GM19467 (cell line): ENCODE data around the gene PDZD2.
"Not testable (repeated sequence)": the region's sequence is repeated elsewhere in the genome, so short reads cannot be mapped to it uniquely, and the experiment has no call there.

ENCODE experiments used
- ATAC-seq: cut with Tn5 transposase; IDR thresholded peaks from one replicate; pipeline ENCODE4 v1.9.1; 2021; ENCODE audit warnings: mild to moderate bottlenecking, moderate library complexity; ENCODE audit not compliant: unreplicated experiment

PDZD2 gene

DNA sequence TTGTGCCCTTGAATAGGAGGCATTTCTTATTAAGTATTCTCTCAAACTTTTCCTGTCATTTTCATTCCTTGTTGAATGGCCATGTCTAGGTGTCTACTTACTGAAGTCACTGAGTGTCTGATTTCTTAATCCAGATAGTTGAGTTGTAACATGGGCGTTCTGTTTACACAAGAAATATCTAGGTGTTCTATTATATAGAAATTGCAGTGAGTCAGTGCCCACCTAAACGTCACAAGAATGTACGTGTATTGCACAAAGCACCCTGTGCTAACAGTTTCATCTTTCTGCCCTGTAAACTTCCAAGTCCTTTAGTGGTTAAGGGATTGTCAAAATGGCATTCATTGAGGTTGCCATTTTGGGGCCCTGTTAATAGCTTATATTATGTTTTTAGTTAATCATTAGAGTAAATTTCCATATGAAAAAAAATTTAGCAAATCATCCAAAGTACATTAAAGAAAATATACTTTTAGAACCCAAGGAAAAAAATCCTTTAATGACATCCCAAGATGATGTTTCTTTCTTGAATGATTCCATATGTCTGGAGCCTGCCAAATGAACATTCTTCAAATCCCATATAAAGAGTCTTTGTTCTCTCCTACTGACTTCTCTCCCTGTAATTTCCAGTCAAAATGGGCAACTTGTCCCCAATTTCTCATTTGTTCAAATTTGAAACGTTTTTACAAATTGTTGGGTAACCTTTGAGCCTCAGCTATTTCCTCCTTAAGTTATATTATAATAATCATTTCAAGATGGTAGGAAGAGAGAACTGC lies 421.0 kb downstream of the PDZD2 start:
- no peak for ATAC-seq

DNA sequence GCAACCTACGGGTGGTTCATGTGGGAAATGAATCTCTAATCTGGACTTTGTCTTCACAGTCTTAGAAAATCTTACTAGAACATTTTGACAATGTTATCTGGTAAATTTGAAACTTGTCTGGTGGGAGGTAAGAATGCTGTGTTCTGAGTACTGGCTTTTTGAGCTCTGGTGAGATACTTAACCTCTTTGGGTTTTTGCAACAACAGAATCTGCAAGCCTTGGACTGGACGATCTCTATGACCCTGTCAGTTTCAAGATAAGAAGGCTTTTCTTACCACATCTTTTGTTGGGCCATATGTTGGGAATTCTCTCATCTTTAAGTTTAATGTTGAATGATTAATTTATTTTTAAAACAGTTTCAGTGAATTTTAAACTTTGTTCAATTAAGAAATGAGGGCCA lies 422.3 kb downstream of the PDZD2 start:
- ATAC-seq: no peak

DNA sequence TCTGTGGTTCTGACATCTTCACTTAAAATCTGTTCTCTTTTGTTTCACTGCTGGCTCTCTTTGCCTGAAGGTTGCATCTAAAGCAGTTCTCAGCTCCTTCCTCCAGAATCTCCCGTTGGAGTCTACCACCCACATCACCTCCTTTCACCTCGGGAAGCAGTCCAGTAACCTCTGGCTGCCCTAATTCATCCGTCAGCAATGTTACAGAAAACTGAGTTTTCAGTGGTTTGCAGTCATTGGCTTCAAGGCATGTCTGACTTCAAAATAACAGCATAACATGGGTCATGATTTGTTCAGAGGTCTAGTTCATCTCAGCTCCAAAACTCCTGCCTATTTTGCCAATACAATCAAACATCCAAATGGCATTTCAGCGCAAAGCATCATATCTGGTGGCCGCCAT lies 427.5 kb downstream of the PDZD2 start:
- ATAC-seq: no peak

DNA sequence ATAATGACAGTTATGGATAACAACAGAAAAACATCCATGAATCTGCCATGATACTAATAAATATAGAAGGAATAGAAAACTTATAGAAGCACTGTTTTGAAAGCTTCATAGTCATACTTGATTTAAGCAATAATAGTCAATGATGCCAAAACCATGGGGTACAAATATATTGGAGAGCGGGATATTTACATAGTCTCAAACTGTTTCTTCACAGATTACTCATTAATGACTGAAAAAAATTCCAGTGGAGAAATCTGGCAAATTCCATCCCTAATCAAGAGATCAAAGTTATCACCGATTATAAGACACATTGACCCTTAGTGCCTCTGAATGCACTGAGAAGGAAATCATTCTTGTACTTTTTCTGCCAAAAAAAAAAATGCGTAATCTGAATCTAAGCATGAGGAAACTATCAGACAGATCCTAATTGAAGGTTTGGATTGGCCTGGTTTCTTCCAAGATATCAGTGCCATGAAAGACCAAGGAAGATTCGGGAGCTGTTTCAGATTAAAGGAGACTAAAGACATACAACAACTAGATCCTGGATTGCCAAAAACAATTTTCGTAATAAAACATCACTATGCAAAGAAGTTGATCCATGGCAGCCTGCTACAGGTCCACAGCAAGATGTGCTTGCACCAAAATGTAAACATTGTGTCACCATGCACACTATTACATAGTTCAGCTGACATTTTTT lies 429.0 kb downstream of the PDZD2 start:
- ATAC-seq: no peak

DNA sequence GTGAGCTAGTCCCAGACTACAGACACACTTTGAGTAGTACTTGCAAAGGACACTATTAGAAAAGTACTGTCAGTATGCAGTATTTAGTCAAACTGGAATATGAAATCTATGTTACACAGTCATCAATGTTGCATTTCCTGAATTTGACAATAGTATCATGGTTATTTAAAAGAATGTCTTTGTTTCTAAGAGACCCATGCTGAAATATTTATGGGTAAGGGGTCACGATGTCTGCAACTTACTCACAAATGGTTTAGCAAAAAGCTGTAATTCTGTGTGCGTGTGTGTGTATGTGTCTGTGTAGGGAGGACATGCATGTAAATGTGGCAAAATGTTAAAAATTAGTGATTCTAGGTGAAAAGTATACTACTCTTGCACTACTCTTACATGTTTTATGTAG lies 429.6 kb downstream of the PDZD2 start:
- ATAC-seq: no peak

DNA sequence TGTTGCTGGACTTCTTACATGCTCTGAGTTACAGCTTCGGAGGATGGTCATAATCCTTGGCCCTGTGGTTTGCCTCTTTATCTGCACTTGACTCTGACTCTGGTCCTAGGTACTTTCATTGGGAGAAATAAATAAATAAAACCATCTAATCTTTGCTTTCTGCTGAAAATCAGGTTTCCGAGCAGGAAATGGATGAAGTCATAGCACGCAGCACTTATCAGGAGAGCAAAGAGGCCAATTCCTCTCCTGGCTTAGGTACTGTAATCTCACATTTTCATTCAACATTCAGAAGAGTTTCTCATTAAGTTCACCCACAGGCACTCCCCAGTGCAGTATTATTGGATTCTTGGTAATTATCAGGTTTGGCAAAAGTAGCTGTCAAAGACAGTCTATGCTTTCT lies 430.5 kb downstream of the PDZD2 start:
- ATAC-seq: no peak

- no peak for ATAC-seq
Measured at GRCh38 chr5:32071351-32071944, 432.5 kb downstream of the PDZD2 start.

DNA sequence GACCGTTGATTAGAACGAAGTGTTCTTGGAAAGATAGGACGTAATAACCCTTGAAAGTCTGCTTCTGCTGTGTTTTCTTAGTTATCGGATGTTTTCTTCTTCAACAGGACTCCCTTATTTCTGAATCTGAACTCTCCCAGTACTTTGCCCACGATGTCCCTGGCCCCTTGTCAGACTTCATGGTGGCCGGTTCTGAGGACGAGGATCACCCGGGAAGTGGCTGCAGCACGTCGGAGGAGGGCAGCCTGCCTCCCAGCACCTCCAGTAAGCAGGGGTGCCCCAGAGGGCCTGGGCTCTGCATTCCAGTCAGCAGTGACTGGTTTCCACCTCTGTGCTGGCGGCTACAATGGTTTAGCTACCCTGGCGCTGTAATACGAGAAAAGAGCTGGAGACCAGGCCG lies 433.1 kb downstream of the PDZD2 start:
- ATAC-seq: no peak

GRCh38 chr5:32074401-32074800 lies 435.5 kb downstream of the PDZD2 start:
- no peak for ATAC-seq

- no peak for ATAC-seq
Measured at GRCh38 chr5:32076699-32077695, 438.1 kb downstream of the PDZD2 start.

DNA sequence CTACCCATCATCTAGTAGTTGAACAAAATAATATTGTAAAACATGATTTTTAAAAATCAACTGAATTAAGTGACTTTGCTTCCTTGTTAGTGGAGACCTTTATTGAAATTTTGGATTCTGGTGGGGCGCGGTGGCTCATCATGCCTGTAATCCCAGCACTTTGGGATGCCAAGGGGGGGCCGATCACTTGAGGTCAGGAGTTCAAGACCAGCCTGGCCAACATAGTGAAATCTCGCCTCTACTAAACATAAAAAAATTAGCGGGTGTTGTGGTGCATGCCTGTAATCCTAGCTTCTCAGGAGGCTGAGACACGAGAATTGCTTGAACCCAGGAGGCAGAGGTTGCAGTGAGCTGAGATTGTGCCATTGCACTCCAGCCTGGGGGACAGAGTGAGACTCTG lies 439.9 kb downstream of the PDZD2 start:
- ATAC-seq: not testable (repeated sequence)

DNA sequence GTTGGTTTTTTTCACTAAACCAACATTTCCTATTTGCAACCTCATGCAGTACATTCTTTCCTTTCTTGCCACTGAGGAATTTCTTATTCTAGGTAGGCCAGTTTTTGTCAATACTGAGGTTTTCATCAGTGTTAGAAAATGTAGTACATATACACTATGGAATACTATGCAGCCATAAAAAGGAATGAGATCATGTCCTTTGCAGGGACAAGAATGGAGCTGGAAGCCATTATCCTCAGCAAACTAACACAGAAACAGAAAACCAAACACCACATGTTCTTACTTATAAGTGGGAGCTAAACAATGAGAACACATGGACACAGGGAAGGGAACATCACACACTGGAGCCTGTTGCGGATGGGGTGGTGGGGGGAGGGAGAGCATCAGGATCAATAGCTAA lies 441.6 kb downstream of the PDZD2 start:
- ATAC-seq: not testable (repeated sequence)

GRCh38 chr5:32082701-32083100 lies 443.8 kb downstream of the PDZD2 start:
- no peak for ATAC-seq

DNA sequence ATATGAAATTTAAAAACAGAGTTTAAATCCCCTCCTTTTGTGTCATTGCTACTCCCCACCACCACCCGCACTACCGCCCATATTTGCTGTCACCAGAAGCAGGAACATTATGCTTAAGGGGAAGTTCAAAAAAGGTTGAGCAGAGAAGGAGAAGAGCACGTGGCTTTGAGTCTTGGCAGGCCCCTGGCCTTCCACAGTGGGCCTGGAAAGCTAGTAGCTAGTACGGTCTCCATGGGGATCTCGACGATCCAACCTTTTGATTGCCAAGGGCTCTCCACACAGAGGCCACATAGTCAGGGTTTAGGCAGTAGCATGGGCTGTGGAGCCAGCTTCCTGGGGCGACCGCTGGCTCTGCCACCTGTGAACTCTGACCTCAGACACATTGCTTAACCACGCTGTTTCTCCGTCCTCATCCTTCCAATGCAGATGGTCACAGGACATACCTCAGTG lies 445.1 kb downstream of the PDZD2 start:
- no peak for ATAC-seq

DNA sequence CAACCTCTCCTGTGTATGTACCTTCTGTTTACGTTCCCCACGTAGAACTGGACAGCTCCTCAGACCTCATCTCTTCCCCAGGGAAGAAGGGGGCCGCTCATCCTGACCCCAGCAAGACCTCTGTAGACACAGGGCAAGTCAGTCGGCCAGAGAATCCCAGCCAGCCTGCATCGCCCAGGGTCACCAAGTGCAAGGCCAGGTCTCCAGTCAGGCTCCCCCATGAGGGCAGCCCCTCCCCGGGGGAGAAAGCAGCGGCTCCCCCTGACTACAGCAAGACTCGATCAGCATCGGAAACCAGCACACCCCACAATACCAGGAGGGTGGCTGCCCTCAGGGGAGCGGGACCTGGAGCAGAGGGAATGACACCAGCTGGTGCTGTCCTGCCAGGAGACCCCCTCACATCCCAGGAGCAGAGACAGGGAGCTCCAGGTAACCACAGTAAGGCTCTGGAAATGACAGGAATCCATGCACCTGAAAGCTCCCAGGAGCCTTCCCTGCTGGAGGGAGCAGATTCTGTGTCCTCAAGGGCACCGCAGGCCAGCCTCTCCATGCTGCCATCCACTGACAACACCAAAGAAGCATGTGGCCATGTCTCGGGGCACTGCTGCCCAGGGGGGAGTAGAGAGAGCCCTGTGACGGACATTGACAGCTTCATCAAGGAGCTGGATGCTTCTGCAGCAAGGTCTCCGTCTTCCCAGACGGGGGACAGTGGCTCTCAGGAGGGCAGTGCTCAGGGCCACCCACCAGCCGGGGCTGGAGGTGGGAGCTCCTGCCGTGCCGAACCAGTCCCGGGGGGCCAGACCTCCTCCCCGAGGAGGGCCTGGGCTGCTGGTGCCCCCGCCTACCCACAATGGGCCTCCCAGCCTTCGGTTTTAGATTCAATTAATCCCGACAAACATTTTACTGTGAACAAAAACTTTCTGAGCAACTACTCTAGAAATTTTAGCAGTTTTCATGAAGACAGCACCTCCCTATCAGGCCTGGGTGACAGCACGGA lies 448.5 kb downstream of the PDZD2 start:
- ATAC-seq: no peak

DNA sequence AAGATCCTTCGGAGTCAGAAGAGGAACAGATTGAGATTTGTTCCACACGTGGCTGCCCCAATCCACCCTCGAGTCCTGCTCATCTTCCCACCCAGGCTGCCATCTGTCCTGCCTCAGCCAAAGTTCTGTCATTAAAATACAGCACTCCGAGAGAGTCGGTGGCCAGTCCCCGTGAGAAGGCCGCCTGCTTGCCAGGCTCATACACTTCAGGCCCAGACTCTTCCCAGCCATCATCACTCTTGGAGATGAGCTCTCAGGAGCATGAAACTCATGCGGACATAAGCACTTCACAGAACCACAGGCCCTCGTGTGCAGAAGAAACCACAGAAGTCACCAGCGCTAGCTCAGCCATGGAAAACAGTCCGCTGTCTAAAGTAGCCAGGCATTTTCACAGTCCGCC lies 449.3 kb downstream of the PDZD2 start:
- no peak for ATAC-seq

- no peak for ATAC-seq
Measured at GRCh38 chr5:32089146-32090000, 450.4 kb downstream of the PDZD2 start.

DNA sequence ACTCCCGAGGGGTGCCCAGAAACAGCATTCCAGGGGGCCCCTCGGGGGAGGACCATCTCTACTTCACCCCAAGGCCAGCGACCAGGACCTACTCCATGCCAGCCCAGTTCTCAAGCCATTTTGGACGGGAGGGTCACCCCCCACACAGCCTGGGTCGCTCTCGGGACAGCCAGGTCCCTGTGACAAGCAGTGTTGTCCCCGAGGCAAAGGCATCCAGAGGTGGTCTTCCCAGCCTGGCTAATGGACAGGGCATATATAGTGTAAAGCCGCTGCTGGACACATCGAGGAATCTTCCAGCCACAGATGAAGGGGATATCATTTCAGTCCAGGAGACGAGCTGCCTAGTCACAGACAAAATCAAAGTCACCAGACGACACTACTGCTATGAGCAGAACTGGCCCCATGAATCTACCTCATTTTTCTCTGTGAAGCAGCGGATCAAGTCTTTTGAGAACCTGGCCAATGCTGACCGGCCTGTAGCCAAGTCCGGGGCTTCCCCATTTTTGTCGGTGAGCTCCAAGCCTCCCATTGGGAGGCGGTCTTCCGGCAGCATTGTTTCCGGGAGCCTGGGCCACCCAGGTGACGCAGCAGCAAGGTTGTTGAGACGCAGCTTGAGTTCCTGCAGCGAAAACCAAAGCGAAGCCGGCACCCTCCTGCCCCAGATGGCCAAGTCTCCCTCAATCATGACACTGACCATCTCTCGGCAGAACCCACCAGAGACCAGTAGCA lies 451.3 kb downstream of the PDZD2 start:
- ATAC-seq: no peak
